GM12801 (cell line): ENCODE measurements around the gene GCAT.

Experiments used
- TF ChIP-seq, protein P1 (sequence below): IDR thresholded peaks from one replicate; pipeline ENCODE4 v1.5.1; 2011; ENCODE audit warnings: control low read depth; ENCODE audit not compliant: insufficient read length; ENCODE audit errors: extremely low read depth

The GCAT gene

GRCh38 chr22:37807410-37808293, at the start of gene GCAT:
GCAT (plus strand) TSS chr22:37807934; CDS start chr22:37807968, 34 bp downstream.
- TF ChIP-seq, protein P1, sequence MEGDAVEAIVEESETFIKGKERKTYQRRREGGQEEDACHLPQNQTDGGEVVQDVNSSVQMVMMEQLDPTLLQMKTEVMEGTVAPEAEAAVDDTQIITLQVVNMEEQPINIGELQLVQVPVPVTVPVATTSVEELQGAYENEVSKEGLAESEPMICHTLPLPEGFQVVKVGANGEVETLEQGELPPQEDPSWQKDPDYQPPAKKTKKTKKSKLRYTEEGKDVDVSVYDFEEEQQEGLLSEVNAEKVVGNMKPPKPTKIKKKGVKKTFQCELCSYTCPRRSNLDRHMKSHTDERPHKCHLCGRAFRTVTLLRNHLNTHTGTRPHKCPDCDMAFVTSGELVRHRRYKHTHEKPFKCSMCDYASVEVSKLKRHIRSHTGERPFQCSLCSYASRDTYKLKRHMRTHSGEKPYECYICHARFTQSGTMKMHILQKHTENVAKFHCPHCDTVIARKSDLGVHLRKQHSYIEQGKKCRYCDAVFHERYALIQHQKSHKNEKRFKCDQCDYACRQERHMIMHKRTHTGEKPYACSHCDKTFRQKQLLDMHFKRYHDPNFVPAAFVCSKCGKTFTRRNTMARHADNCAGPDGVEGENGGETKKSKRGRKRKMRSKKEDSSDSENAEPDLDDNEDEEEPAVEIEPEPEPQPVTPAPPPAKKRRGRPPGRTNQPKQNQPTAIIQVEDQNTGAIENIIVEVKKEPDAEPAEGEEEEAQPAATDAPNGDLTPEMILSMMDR, result no peak

- TF ChIP-seq, protein P1, result no peak
Observed at GRCh38 chr22:37758694-37759093, 49.0 kb upstream of the GCAT start.

GRCh38 chr22:37759281-37759680, 48.5 kb upstream of the GCAT start:
- TF ChIP-seq, protein P1, result no peak

DNA sequence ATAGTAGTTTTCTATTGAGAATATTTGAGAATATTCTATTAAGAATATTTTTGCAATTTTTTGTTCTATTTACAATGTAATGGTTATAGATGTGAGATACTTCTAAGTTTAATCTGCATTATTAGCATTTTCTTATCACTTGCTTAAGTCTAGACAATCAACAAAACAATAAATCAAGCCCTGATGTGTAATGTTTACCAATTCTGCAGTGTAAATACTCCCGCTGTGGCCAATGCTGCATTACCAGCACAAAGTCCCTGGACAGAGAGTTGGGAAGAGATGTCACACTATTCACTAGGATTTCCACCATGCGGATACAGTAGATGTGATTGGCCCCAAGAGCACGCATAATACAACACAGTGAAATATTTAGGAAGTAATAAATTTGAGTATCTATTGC, 47.6 kb upstream of the GCAT start:
- TF ChIP-seq, protein P1, result no peak

GRCh38 chr22:37762389-37762836, 45.3 kb upstream of the GCAT start:
- TF ChIP-seq, protein P1, result no peak

GRCh38 chr22:37763012-37763411, 44.7 kb upstream of the GCAT start:
- TF ChIP-seq, protein P1, result no peak

DNA sequence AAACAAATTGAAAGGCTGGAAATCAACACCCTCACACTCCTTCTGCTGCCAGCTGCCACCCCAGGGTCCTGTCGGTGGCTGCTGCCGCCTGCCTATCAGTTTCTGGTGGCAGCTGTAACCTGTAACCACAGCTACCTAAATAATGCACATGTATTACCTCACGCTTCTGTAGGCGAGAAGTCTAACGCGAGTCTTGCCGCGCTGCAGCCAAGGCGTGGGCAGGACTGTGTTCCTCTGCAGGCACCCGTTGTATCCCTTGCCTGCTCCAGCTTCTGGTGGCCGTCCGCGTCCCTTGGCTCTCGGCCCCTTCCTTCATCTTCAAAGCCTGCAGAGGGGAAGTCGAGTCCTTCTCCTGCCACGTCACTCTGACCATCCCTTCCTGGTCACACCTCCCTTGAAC, 44.1 kb upstream of the GCAT start:
- TF ChIP-seq, protein P1, result no peak
